Measurements from ENCODE around the gene EYA2.

The EYA2 gene

GRCh38 chr20:46977204-46977603 lies 82.6 kb downstream of the EYA2 start:
- DNase-seq (ENCODE audit: low spot score) = no peak
- peak; percentile 13 for FAIRE-seq

DNA sequence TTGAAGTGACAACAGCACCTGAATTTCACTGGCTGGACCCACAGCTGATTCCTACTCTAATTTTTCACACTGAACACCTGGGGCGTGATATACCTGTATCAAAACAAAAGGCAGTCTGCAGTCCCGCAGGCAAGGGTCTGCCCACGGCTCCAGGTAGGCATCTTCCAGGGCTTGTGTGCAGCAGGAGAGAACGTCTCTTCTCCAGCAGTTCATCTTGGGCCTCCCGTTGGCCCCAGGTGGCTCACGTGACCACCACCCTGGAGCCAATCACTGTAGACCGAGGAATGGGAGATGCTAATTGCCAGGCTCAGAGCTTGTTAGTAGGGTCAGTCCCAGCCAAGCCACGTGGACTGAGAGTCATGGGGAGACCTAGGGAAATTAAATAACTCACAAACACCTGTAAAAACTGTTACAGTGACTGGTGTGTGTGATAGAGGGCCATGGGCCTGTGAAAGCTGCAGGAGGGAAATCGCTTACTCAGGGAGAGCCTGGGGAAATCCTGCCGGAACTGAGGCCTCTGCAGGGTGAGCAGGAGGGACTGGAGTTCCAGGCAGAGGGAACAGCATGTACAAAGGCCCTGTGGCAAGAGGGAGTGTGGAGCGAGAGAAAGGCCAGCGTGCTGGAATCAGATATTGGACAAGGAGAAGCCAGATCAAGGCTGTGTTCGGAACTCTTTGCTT lies 83.4 kb downstream of the EYA2 start:
- FAIRE-seq (no peak), DNase-seq (ENCODE audit: low spot score) (no peak)

DNA sequence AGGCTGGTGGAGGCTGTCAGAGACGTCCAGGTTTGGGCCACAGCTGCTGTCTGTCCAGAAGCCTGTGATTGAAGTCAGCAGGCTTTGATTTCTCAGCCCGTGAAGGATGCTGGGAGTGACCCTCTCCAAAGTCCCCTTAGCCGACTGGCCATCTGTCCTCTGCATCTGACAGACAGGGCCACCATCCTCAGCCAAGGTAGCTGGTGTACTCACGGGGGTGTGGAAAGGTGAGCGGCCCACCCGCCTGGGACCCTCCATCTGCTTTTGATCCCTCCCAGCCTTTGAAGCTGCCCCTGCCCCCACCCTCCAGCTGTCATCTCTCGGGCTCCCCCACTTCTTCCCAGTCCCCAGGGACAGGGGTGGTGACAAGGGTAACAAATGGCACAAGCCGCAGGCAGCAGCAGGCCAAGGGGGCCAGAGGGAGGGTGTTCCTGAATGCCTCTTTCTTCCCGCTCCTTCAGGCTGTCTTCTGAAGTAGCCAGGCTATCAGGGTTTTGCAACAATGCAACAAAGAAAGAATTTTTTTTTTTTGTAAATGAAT lies 84.4 kb downstream of the EYA2 start:
- no peak for FAIRE-seq
- DNase-seq (ENCODE audit: low spot score) = no peak

DNA sequence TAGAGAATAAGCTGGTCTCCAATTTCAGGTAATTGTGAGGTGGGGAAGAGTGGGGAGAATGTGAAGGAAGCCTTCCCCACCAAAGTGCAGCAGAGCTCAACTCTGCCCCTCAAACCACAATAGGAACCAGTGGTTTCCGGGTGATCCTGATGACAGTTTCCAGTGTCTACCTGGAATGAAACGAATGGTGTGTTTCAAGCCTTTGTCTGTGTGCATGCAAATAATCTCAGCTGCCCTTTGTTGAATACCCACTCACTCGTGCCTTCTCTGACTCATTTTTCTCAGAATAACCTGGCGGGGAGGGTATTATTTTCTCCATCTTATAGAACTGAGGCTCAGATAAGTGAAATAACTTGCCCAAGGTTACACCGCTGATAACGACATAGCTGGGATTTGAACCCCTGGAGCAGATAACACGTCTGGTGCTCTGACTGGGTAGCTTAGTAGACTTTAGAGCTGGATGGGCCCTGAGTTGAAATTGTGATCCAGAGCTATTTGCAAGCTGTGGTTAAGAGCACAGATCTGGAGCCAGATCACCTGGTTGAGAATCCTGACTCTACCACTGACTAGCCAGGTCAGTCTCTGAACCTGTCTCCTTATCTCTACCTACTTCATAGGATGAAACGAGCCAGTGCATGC lies 85.1 kb downstream of the EYA2 start:
- no peak for DNase-seq (ENCODE audit: low spot score)

GRCh38 chr20:46981184-46981583 lies 86.5 kb downstream of the EYA2 start:
- no peak for FAIRE-seq
- DNase-seq (ENCODE audit: low spot score) = no peak

More for the DNA sequence above, 85.1 kb downstream of the EYA2 start:
- no peak for FAIRE-seq

- FAIRE-seq = no peak
- no peak for DNase-seq (ENCODE audit: low spot score)
These were observed 88.8 kb downstream of the EYA2 start for GRCh38 chr20:46983466-46983865.

DNA sequence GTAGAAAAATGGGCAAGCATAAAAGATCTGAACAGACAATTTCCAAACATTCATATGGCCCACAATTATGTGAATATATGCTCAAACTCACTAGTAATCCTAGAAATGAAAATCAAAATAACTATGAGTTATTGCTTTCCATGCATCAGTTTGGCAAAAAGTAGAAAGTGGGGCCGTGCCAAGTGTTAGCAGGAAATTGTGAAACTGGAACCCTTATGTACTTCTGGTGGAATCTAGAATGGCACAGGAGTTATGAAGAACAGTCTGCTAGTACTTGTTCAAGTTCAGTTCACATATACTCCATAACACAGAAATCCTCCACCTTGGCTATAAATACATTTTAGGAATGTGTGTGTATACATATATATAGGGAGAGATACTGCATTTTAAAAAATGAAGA lies 89.8 kb downstream of the EYA2 start:
- FAIRE-seq (no peak), DNase-seq (ENCODE audit: low spot score) (no peak)

DNA sequence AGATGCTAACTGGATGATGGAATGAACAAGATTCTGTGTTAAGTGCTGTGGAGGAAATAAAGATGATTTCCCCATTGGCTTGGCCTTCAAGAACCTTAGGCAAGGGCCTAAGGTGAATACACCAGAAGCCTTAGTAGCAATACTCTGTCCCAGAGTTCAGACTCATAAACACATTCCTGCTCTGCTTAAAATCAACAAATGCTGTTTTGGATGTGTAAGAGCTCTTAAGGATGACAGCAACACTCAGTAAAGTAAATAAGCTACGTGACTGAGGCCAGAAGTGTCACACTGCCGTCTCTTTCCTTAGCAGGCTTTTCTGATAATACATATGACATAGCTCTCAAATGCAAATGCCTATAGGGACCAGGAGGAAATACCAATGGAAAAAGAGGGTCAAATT lies 90.6 kb downstream of the EYA2 start:
- no peak for DNase-seq (ENCODE audit: low spot score)

GRCh38 chr20:46985671-46986070 lies 91.0 kb downstream of the EYA2 start:
- FAIRE-seq (no peak), DNase-seq (ENCODE audit: low spot score) (no peak)

More for the DNA sequence above, 90.6 kb downstream of the EYA2 start:
- FAIRE-seq = no peak

GRCh38 chr20:46987001-46987400 lies 92.4 kb downstream of the EYA2 start:
- DNase-seq (ENCODE audit: low spot score) = no peak
- peak; percentile 40 for FAIRE-seq

DNA sequence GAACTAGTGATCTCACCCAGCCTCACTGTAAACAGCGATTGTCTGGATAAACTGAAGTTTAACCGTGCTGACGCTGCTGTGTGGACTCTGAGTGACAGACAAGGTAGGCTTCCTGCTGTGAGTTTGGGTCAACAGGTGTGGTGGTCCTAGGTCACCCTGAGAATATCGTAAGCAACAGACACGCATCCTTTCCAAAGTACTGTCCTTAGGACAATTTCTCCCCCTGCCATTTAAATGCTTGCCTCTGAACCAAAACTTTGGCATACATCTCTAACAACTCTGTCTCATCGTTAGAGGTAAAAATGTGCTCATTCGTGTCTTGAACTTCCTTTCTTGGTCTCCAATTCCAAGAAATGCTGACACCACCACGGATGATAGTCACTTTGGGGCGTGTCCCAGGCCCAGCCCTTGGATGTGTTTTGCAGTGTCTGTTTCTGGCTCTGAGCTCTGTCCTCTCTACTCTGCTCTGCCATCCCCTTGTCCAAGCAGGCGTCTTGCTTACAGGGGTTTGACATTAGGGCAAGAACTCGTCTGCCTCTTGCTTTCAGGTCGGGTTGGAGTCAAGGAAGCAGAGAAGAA lies 95.5 kb downstream of the EYA2 start:
- peak; percentile 42 for FAIRE-seq
- no peak for DNase-seq (ENCODE audit: low spot score)

- FAIRE-seq = no peak
- no peak for DNase-seq (ENCODE audit: low spot score)
These were observed 96.0 kb downstream of the EYA2 start for GRCh38 chr20:46990596-46991104.

- DNase-seq (ENCODE audit: low spot score) (no peak), FAIRE-seq (no peak)
These were observed 96.5 kb downstream of the EYA2 start for GRCh38 chr20:46991168-46991567.

- DNase-seq (ENCODE audit: low spot score) (no peak), FAIRE-seq (no peak)
These were observed 97.4 kb downstream of the EYA2 start for GRCh38 chr20:46991880-46992639.

GRCh38 chr20:46992640-46993035 lies 98.0 kb downstream of the EYA2 start:
- DNase-seq (ENCODE audit: low spot score) (no peak), FAIRE-seq (no peak)

DNA sequence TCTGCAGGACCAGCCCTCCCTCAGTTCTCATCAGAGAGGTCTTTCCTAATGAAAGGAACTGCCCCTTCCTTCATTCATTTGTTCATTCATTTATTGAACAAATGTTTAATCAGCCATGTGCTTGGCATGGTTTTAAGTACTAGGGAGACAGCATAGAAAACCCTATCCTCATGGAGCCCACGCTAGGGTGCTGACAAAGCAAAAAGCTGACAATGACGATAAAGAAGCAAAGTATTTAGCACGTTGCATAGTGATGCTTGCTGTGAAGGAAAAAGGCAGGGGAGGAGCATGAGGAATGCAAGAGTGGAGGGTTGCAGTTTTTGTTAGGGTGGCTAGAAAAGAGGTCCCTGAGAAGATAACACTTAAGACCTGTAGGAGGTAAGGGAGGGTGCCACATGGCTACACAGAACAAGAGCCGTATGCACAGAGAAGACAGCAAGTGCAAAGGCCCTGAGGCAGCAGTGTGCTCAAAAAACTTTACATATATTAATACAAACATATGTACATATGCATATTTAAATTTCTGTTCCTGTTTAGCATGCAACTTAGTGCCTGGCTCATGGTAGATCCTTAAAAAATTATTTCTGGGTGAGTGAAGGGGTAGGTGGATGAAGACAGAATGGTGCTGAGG lies 98.9 kb downstream of the EYA2 start:
- FAIRE-seq (no peak), DNase-seq (ENCODE audit: low spot score) (no peak)

DNA sequence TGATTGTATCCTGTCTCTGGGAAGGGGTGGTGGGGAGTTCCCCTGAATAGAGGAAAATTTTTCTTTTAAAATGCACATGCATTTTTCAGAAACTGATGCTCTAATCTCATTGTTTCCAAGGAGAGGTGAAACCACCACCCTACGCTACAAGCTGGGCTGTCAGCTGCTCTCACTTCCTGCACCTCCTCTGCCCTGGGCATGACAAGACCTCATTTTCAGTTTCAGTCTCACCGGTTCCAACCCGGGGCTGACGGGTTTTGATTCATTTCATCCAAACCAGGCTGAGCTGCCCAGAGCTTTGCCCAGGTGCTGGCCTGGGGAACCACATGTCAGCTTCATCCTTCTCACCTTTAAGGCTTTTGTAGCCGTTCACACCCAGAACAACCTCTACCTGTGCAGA lies 99.7 kb downstream of the EYA2 start:
- FAIRE-seq = peak; percentile 17
- DNase-seq (ENCODE audit: low spot score) = no peak

DNA sequence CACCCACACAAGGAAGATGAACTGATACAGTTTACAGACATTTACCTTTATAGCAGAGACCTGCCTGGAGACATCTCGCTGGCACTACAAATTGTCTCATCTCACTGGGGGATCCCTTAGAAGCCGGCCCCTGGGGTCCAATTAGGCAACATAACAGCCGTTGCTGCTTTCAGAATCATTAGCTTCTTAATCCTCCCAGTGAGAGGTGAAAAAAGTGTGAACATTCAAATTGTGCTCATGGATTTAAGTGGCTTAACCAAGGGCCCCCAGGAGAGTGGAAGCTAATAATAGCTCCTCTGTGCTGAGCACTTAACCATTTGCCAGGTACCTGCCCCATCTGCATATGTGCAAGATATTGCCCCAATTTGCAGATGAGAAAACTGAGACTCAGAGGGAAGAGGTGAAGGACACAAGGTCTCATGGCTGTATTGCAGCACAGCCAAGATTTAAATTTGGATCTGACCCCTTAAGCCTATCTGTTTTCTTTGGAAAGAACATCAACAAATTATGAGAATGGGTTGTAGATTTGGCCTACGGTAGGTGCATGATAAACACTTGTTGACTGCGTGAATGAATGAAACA lies 101.0 kb downstream of the EYA2 start:
- FAIRE-seq (no peak), DNase-seq (ENCODE audit: low spot score) (no peak)

DNA sequence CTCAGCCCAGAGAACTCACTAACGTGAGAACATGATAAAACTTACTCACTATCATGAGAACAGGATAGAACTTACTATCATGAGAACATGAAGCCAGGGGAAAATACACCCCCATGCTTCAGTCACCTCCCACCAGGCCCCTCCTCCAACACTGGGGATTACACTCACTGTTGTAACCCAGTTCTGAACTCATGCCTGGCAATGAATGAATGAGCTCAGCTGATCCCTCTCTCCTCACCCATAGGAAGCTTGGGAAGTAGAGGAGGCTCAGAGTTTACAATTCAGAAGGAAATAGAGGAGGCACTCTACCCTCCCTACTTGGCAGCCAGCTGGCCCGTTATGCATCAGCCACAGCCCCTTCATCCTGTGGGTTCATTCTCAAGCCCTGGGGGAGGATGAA lies 102.5 kb downstream of the EYA2 start:
- DNase-seq (ENCODE audit: low spot score) (no peak), FAIRE-seq (no peak)

DNA sequence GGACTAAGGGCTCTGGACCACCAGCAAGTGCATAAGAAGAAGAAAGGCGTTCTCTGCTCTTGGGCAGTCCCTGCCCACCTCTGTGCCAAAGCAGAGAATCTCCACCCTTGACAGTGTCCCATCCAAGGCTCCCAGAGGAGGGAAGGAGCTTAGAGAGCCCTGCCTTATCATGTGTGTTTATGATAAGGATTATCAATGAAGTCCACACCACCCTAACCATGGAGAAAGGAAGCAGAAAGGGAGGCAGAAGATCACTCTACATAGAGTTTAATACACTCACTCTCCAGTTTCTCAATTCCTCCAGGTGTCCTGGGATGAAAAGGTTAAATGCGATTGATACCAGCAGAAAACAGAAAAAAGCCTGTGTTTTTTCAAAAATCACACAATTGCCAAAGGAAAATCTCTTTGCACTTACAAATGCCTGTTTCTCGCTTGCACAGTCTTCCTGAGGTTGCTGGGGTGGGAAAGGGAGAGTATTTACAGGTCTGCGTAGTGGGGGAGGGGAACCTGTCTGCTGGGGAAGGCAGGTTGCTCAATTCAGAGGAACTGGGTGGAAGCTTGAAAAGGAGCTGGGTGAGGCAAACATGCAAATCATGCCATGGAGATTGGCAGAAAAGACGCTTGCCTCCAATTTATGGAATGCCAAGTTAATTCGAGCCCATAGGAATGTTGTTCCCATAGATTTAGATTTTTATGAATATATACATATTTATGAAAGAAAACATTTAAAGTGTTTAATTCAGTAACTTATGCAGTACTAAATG lies 104.0 kb downstream of the EYA2 start:
- FAIRE-seq = no peak

More for the DNA sequence above, 104.0 kb downstream of the EYA2 start:
- no peak for DNase-seq (ENCODE audit: low spot score)

Measured in urothelium cell line (cell line).